Measurements from ENCODE around the gene CYP27C1.

GRCh38 chr2:127187081-127187775 is 32.9 kb downstream of the CYP27C1 start:
- TF ChIP-seq CTCF (IDR thresholded peaks at IDR 0.05) = no peak
- TF ChIP-seq POLR2A (IDR thresholded peaks at IDR 0.05) = no peak
- TF ChIP-seq EP300 (IDR thresholded peaks at IDR 0.05; ENCODE audit: low read depth) = no peak
- no peak for TF ChIP-seq POLR2AphosphoS5 (IDR thresholded peaks at IDR 0.05)
